ENCODE measurements around the gene LRRN4.

LRRN4 gene

GRCh38 chr20:6017880-6018279 lies 36.0 kb downstream of the LRRN4 start:
- Histone ChIP-seq H4K20me1 (ENCODE audit: insufficient read depth, low read length) (no peaks in the 10 kb centered on the region; the same call in 1 of the 2 replicates), H3K9ac (ENCODE audit: low read length) (no peak overlapping the region), H3K27me3 (ENCODE audit: low read depth, low read length) (no peaks in the 10 kb centered on the region), H2AFZ (ENCODE audit: low read depth, low read length) (no peak overlapping the region), H3K79me2 (ENCODE audit: low read length) (peaks cover 68% of the 10 kb centered on the region), H3K36me3 (replicated peaks; ENCODE audit: low read depth, low read length) (peaks cover 56% of the 10 kb centered on the region), H3K4me1 (ENCODE audit: low read length) (no peaks in the 10 kb centered on the region), H3K4me2 (ENCODE audit: low read length) (no peak overlapping the region), H3K27ac (ENCODE audit: low read length) (no peak overlapping the region), H3K9me3 (ENCODE audit: insufficient read depth, low read length) (no peaks in the 10 kb centered on the region), H3K4me3 (ENCODE audit: low read length) (no peak overlapping the region)
- TF ChIP-seq EZH2phosphoT487 (IDR thresholded peaks at IDR 0.05; ENCODE audit: low read depth) (no peak), CTCF (IDR thresholded peaks at IDR 0.05; ENCODE audit: low read depth, low read length) (no peak)

GRCh38 chr20:6017467-6017866 lies 36.4 kb downstream of the LRRN4 start:
- TF ChIP-seq EZH2phosphoT487 (IDR thresholded peaks at IDR 0.05; ENCODE audit: low read depth) (no peak), CTCF (IDR thresholded peaks at IDR 0.05; ENCODE audit: low read depth, low read length) (no peak)
- Histone ChIP-seq H4K20me1 (ENCODE audit: insufficient read depth, low read length) (no peaks in the 10 kb centered on the region; the same call in 1 of the 2 replicates), H2AFZ (ENCODE audit: low read depth, low read length) (no peak overlapping the region), H3K4me1 (ENCODE audit: low read length) (no peaks in the 10 kb centered on the region), H3K4me3 (ENCODE audit: low read length) (no peak overlapping the region), H3K9me3 (ENCODE audit: insufficient read depth, low read length) (no peaks in the 10 kb centered on the region), H3K36me3 (replicated peaks; ENCODE audit: low read depth, low read length) (peaks cover 56% of the 10 kb centered on the region), H3K79me2 (ENCODE audit: low read length) (peaks cover 69% of the 10 kb centered on the region), H3K4me2 (ENCODE audit: low read length) (no peak overlapping the region), H3K27me3 (ENCODE audit: low read depth, low read length) (no peaks in the 10 kb centered on the region), H3K27ac (ENCODE audit: low read length) (no peak overlapping the region), H3K9ac (ENCODE audit: low read length) (no peak overlapping the region)

- no peak for TF ChIP-seq EZH2phosphoT487 (IDR thresholded peaks at IDR 0.05; ENCODE audit: low read depth)
- no peak for TF ChIP-seq CTCF (IDR thresholded peaks at IDR 0.05; ENCODE audit: low read depth, low read length)
- Histone ChIP-seq H3K36me3 (replicated peaks; ENCODE audit: low read depth, low read length) (peaks cover 63% of the 10 kb centered on the region), H3K9ac (ENCODE audit: low read length) (no peak overlapping the region), H3K4me2 (ENCODE audit: low read length) (no peak overlapping the region), H2AFZ (ENCODE audit: low read depth, low read length) (no peak overlapping the region), H3K27ac (ENCODE audit: low read length) (no peak overlapping the region), H3K79me2 (ENCODE audit: low read length) (peaks cover 63% of the 10 kb centered on the region), H3K27me3 (ENCODE audit: low read depth, low read length) (no peaks in the 10 kb centered on the region), H3K4me1 (ENCODE audit: low read length) (peaks cover 2% of the 10 kb centered on the region), H4K20me1 (ENCODE audit: insufficient read depth, low read length) (no peaks in the 10 kb centered on the region; the same call in 1 of the 2 replicates), H3K9me3 (ENCODE audit: insufficient read depth, low read length) (no peaks in the 10 kb centered on the region), H3K4me3 (ENCODE audit: low read length) (no peak overlapping the region)
Observed at GRCh38 chr20:6014957-6015356, 38.9 kb downstream of the LRRN4 start.

GRCh38 chr20:6014017-6014416 lies 39.8 kb downstream of the LRRN4 start:
- Histone ChIP-seq H4K20me1 (ENCODE audit: insufficient read depth, low read length) (no peaks in the 10 kb centered on the region; the same call in 1 of the 2 replicates), H3K9ac (ENCODE audit: low read length) (no peak overlapping the region), H3K79me2 (ENCODE audit: low read length) (peaks cover 62% of the 10 kb centered on the region), H3K4me3 (ENCODE audit: low read length) (no peak overlapping the region), H3K27ac (ENCODE audit: low read length) (no peak overlapping the region), H3K9me3 (ENCODE audit: insufficient read depth, low read length) (no peaks in the 10 kb centered on the region), H3K36me3 (replicated peaks; ENCODE audit: low read depth, low read length) (peaks cover 64% of the 10 kb centered on the region), H3K4me2 (ENCODE audit: low read length) (no peak overlapping the region), H3K27me3 (ENCODE audit: low read depth, low read length) (no peaks in the 10 kb centered on the region), H2AFZ (ENCODE audit: low read depth, low read length) (no peak overlapping the region), H3K4me1 (ENCODE audit: low read length) (peaks cover 6% of the 10 kb centered on the region)
- TF ChIP-seq EZH2phosphoT487 (IDR thresholded peaks at IDR 0.05; ENCODE audit: low read depth) (no peak), CTCF (IDR thresholded peaks at IDR 0.05; ENCODE audit: low read depth, low read length) (no peak)
